ENCODE measurements around the gene LSR.
"Not testable (repeated sequence)": the region's sequence is repeated elsewhere in the genome, so short reads cannot be mapped to it uniquely, and the experiment has no call there.

LSR gene

GRCh38 chr19:35217649-35217990 lies 31.2 kb upstream of the LSR start:
- DNase-seq (ENCODE audit: low spot score): no peak

GRCh38 chr19:35219008-35219407 lies 29.8 kb upstream of the LSR start:
- DNase-seq (ENCODE audit: low spot score): no peak

- DNase-seq (ENCODE audit: low spot score): no peak
These were observed 28.4 kb upstream of the LSR start for GRCh38 chr19:35220315-35220921.

GRCh38 chr19:35220973-35221590 lies 27.7 kb upstream of the LSR start:
- not testable (repeated sequence) for DNase-seq (ENCODE audit: low spot score)

GRCh38 chr19:35222373-35223015 lies 26.3 kb upstream of the LSR start:
- DNase-seq (ENCODE audit: low spot score): no peak

GRCh38 chr19:35223084-35223790 lies 25.6 kb upstream of the LSR start:
- no peak for DNase-seq (ENCODE audit: low spot score)

GRCh38 chr19:35223862-35224505 lies 24.8 kb upstream of the LSR start:
- DNase-seq (ENCODE audit: low spot score): no peak

- DNase-seq (ENCODE audit: low spot score): no peak
These were observed 23.9 kb upstream of the LSR start for GRCh38 chr19:35224681-35225571.

GRCh38 chr19:35225951-35226350 lies 22.9 kb upstream of the LSR start:
- no peak for DNase-seq (ENCODE audit: low spot score)

GRCh38 chr19:35226748-35227147 lies 22.1 kb upstream of the LSR start:
- no peak for DNase-seq (ENCODE audit: low spot score)

- no peak for DNase-seq (ENCODE audit: low spot score)
These were observed 20.4 kb upstream of the LSR start, which contains the start of gene FAM187B for GRCh38 chr19:35228177-35228930. Gene FAM187B, minus strand, starts transcription at chr19:35228739. Its CDS starts 59 bp downstream, at chr19:35228680.

GRCh38 chr19:35229601-35230000 lies 19.2 kb upstream of the LSR start:
- DNase-seq (ENCODE audit: low spot score): no peak

- DNase-seq (ENCODE audit: low spot score): no peak
These were observed 16.7 kb upstream of the LSR start for GRCh38 chr19:35231956-35232645.

GRCh38 chr19:35232912-35233311 lies 15.9 kb upstream of the LSR start:
- no peak for DNase-seq (ENCODE audit: low spot score)

GRCh38 chr19:35236638-35237400 lies 12.0 kb upstream of the LSR start:
- peak; percentile 6 for DNase-seq (ENCODE audit: low spot score)

- DNase-seq (ENCODE audit: low spot score): not testable (repeated sequence)
These were observed 9.2 kb upstream of the LSR start for GRCh38 chr19:35239597-35239996.

- no peak for DNase-seq (ENCODE audit: low spot score)
These were observed 8.5 kb upstream of the LSR start for GRCh38 chr19:35240327-35240726.

GRCh38 chr19:35241417-35241816 lies 7.4 kb upstream of the LSR start:
- no peak for DNase-seq (ENCODE audit: low spot score)

GRCh38 chr19:35246466-35247092 lies 2.2 kb upstream of the LSR start:
- DNase-seq (ENCODE audit: low spot score): no peak
